SJCRH30 (cell line): ENCODE results near the gene ZNF414. TPM values are rescaled to one million over a fixed set of nuclear protein-coding genes. Genes with fewer than 3 reads are reported as not detected.
"Not testable (repeated sequence)": the region's sequence is repeated elsewhere in the genome, so short reads cannot be mapped to it uniquely, and the experiment has no call there.

ENCODE experiments used
- DNase-seq, 2 experiments: peaks; one replicate each; pipeline ENCODE4 v3.0.0-alpha.2; 2015 to 2020
- H3K27ac ChIP-seq: fragments of 250-450 bp; sonication (Bioruptor Pico); 2 replicates; pipeline ENCODE4 v1.5.1; 2020; ENCODE audit warnings: mild to moderate bottlenecking, moderate library complexity
- H3K27me3 ChIP-seq: fragments of 250-450 bp; sonication (Bioruptor Pico); 2 replicates; pipeline ENCODE4 v1.5.1; 2020; ENCODE audit warnings: mild to moderate bottlenecking, moderate library complexity
- H3K36me3 ChIP-seq: fragments of 250-450 bp; sonication (Bioruptor Pico); 2 replicates; pipeline ENCODE4 v1.5.1; 2020; ENCODE audit warnings: mild to moderate bottlenecking, moderate library complexity
- H3K4me1 ChIP-seq: fragments of 250-450 bp; sonication (Bioruptor Pico); 2 replicates; pipeline ENCODE4 v1.5.1; 2020; ENCODE audit warnings: mild to moderate bottlenecking, moderate library complexity
- H3K4me3 ChIP-seq: fragments of 250-450 bp; sonication (Bioruptor Pico); 2 replicates; pipeline ENCODE4 v1.5.1; 2020; ENCODE audit warnings: mild to moderate bottlenecking, moderate library complexity
- H3K9me3 ChIP-seq: fragments of 250-450 bp; sonication (Bioruptor Pico); replicated peaks from 2 replicates; pipeline ENCODE4 v1.5.1; 2020; ENCODE audit warnings: mild to moderate bottlenecking, moderate library complexity
- total RNA-seq: library from RNA; depleted of rRNA; stranded (reverse); fragments of >200 nt; shearing (Covaris generic); gene quantifications from 2 replicates; pipeline ENCODE4 v1.2.3, GENCODE V29; 2014

ZNF414 gene
- total RNA-seq, 1 experiment from 2014 or later, result 4.7 TPM

DNA sequence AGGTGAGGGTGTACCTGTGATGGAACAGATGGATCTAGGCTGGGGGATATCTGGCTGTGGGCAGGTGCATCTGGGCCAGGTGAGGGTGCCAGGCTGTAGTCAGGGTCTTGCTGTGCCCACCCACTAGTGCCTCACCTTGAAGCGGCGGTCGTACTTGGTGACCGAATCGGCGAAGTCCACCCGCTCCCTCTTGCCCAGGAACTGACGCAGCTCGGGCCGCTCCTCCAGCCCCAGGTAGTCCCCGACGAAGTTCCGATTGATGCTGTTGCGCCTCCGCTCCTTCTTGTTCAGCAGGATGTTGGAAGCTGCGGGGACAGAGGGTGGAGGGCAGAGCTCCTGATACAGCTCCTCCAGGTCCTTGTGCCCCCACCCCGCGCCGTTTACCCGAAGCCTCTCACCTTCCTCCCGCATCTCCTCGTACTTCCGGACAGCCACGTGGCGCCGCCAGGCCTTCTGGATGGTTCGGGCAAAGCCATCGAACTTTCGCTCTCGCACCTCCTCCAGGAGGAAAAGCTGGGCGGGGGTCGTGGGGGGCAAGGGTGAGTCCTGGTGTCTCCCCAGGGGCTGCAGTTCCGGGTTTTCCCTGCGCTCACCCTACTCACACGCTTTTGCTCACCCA, 16.2 kb upstream of the ZNF414 start:
- H3K4me3 ChIP-seq, result no peak overlapping the region
- no peak overlapping the region for H3K27ac ChIP-seq
- DNase-seq, result no peak
- no peaks in the 10 kb centered on the region for H3K4me1 ChIP-seq
- H3K9me3 ChIP-seq, result no peaks in the 10 kb centered on the region
- no peaks in the 10 kb centered on the region for H3K27me3 ChIP-seq
- H3K36me3 ChIP-seq, result no peaks in the 10 kb centered on the region

GRCh38 chr19:8529369-8530006, 15.5 kb upstream of the ZNF414 start:
- DNase-seq, result no peak
- H3K4me3 ChIP-seq, result no peak overlapping the region
- no peaks in the 10 kb centered on the region for H3K27me3 ChIP-seq
- no peaks in the 10 kb centered on the region for H3K9me3 ChIP-seq
- no peaks in the 10 kb centered on the region for H3K36me3 ChIP-seq
- no peak overlapping the region for H3K27ac ChIP-seq
- H3K4me1 ChIP-seq, result no peaks in the 10 kb centered on the region

- Histone ChIP-seq H3K4me3 (no peak overlapping the region), H3K4me1 (no peaks in the 10 kb centered on the region), H3K9me3 (no peaks in the 10 kb centered on the region), H3K27ac (no peak overlapping the region), H3K27me3 (no peaks in the 10 kb centered on the region), H3K36me3 (no peaks in the 10 kb centered on the region)
- DNase-seq, result no peak
Measured at GRCh38 chr19:8528500-8528899, 14.5 kb upstream of the ZNF414 start.

GRCh38 chr19:8526345-8527091, 12.6 kb upstream of the ZNF414 start:
- Histone ChIP-seq H3K27ac (peak overlapping the region; percentile 76), H3K27me3 (no peaks in the 10 kb centered on the region), H3K36me3 (no peaks in the 10 kb centered on the region), H3K9me3 (no peaks in the 10 kb centered on the region), H3K4me3 (peak overlapping the region; percentile 56), H3K4me1 (no peaks in the 10 kb centered on the region)
- DNase-seq, result peak; percentile 81 to 84

DNA sequence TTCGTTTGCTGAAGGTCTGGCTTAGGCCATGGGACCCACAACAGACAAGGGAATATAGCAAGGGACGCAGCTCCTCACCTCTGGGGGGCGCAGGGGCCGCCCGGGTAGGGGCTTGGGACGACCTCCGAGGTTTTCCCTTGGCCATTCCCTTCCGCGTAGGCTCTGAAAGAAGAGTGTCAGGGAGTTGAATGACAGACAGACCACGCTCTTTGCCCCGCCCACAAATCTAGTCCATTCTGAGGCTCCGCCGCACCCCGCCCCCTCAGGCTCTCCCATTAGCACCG, 11.4 kb upstream of the ZNF414 start:
- H3K4me1 ChIP-seq, result no peaks in the 10 kb centered on the region
- no peaks in the 10 kb centered on the region for H3K36me3 ChIP-seq
- H3K27ac ChIP-seq, result no peak overlapping the region
- DNase-seq, result no peak
- H3K4me3 ChIP-seq, result peak overlapping the region; percentile 38
- H3K27me3 ChIP-seq, result no peaks in the 10 kb centered on the region
- no peaks in the 10 kb centered on the region for H3K9me3 ChIP-seq

GRCh38 chr19:8519388-8519787, 5.4 kb upstream of the ZNF414 start:
- H3K27me3 ChIP-seq, result no peaks in the 10 kb centered on the region
- no peak for DNase-seq
- no peak overlapping the region for H3K27ac ChIP-seq
- no peak overlapping the region for H3K4me3 ChIP-seq
- no peaks in the 10 kb centered on the region for H3K9me3 ChIP-seq
- H3K4me1 ChIP-seq, result no peaks in the 10 kb centered on the region
- no peaks in the 10 kb centered on the region for H3K36me3 ChIP-seq

DNA sequence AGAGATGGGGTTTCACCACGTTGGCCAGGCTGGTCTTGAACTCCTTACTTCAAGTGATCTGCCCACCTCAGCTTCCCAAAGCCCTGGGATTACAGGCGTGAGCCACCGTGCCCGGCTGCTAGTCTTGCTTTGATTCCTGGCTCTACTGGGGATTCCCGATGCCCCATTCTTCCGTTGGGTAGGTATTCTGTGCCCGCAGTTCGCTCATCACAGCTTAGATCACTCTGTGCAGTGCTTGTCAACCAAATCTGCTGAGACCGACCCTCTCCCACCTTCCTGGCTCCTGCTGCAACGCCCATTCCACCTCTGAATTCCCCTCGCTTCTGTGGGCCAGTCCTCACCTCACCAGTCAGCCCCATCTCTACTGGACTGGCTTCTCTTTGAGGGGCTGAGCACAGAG, 4.6 kb upstream of the ZNF414 start:
- H3K36me3 ChIP-seq, result no peaks in the 10 kb centered on the region
- no peaks in the 10 kb centered on the region for H3K27me3 ChIP-seq
- H3K9me3 ChIP-seq, result no peaks in the 10 kb centered on the region
- H3K4me3 ChIP-seq, result no peak overlapping the region
- no peaks in the 10 kb centered on the region for H3K4me1 ChIP-seq
- H3K27ac ChIP-seq, result no peak overlapping the region
- DNase-seq, result no peak

- H3K4me3 ChIP-seq, result no peak overlapping the region
Measured at GRCh38 chr19:8517551-8518442, 3.8 kb upstream of the ZNF414 start.

DNA sequence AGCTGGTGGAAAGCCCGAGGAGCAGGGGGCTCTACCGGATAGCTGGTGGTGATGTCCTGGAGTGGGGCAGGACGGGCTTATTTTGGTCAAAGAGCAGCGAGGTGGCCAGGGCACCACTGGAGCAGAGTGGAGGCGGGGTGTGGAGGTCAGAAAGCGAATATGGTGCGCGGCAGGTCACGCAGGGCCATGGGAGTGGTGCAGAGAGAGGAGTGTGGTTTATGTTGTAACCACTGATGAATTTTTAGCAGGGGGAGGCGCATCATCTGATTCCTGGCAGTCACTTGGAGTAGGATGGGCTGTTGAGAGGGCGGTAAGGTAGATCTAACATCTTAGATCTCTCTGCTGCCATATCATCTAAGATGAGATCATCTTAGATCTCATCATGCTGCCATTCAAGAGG, 1.4 kb upstream of the ZNF414 start:
- Histone ChIP-seq H3K27ac (no peak overlapping the region), H3K4me1 (no peaks in the 10 kb centered on the region), H3K4me3 (no peak overlapping the region), H3K27me3 (no peaks in the 10 kb centered on the region), H3K9me3 (no peaks in the 10 kb centered on the region), H3K36me3 (no peaks in the 10 kb centered on the region)
- no peak for DNase-seq

More at GRCh38 chr19:8517551-8518442, 3.8 kb upstream of the ZNF414 start:
- no peaks in the 10 kb centered on the region for H3K27me3 ChIP-seq
- H3K9me3 ChIP-seq, result no peaks in the 10 kb centered on the region
- no peaks in the 10 kb centered on the region for H3K36me3 ChIP-seq
- H3K27ac ChIP-seq, result no peak overlapping the region
- DNase-seq, result no peak
- H3K4me1 ChIP-seq, result no peaks in the 10 kb centered on the region

- not testable (repeated sequence) for H3K27ac ChIP-seq, H3K27me3 ChIP-seq, DNase-seq, H3K36me3 ChIP-seq, H3K4me1 ChIP-seq, H3K9me3 ChIP-seq
- peak overlapping the region; percentile 96 for H3K4me3 ChIP-seq
Measured at GRCh38 chr19:8514505-8515009, 590 bp upstream of the ZNF414 start.

DNA sequence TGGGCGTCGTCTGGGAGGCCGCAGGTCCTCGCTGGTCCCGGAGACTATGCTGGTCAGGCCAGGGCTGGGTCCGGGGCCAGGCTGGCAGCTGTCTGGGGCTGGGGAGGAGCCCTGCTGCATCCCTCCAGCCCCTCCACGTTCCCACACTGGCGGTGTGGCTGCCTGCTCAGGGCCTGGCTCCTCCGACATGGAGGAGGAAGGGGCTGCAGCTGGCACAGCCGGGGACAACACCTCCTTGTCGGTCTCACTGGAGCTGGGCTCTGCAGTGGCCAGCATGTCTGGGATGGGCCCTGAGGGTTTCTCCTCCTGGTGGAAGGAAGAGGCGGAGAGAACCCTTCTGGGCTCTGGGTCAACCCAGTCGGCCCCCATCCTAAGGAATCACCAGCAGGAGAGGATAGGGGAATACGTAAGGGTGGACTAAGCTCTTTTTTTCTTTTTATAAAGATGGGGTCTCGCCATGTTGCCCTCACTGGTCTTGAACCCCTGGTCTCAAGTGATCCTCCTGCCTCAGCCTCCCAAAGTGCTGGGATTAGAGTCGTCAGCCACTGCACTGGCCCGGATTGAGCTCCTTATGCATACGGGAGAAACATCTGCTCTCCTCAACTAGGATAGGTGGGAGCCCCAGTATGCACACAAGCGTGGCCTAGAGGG, 806 bp downstream of the ZNF414 start:
- Histone ChIP-seq H3K27me3 (no peaks in the 10 kb centered on the region), H3K9me3 (no peaks in the 10 kb centered on the region), H3K27ac (peak overlapping the region; percentile 96), H3K36me3 (no peaks in the 10 kb centered on the region), H3K4me3 (peak overlapping the region; percentile 96), H3K4me1 (no peaks in the 10 kb centered on the region)
- no peak for DNase-seq

DNA sequence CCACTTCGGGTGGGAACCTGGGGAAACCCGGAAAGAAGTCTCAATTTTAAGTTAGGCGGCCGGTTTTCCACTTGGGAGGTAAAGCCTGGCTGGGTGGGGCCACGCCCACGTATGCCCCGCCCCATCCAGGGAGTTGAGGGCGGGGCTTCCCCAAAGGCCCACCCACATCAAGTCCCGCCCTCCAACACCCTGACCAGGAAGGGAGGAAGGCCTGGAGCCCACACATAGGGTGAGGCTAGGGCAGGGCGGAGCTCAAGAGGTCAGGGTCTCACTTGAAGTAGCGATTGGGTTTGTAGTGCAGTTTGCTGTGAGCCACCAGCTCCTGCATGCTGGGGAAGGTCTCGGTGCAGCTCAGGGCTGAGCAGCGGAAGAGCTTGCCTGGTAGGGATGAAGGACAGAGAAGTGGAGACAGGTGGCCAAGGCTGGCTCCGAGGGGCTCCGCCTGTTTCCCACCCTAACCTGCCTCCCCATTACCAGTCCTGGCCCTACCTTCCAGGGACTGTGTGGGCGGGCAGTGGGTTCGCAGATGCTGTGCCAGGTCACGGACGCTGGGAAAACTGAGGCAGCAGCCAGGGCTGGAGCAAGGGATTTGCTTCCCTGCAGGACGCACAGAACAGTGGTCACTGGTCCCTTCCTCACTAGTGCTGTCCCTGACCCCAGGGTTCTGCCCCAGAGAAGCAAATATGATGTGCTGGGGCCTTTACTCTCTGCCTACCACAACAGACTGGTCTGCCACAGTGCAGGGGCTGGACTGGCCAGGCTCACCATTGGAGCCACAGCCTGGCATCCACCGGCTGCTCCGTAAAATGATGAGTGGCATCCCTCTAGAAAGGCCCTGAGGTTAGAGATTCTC, 1.6 kb downstream of the ZNF414 start:
- Histone ChIP-seq H3K4me3 (no peak overlapping the region), H3K27ac (no peak overlapping the region), H3K27me3 (no peaks in the 10 kb centered on the region), H3K4me1 (no peaks in the 10 kb centered on the region), H3K9me3 (no peaks in the 10 kb centered on the region), H3K36me3 (no peaks in the 10 kb centered on the region)
- peak; percentile 30 to 39 for DNase-seq

- no peak for DNase-seq
- Histone ChIP-seq H3K27ac (no peak overlapping the region), H3K4me3 (no peak overlapping the region)
Measured at GRCh38 chr19:8511573-8512101, 2.3 kb downstream of the ZNF414 start.

More at GRCh38 chr19:8511573-8512101, 2.3 kb downstream of the ZNF414 start:
- no peaks in the 10 kb centered on the region for H3K4me1 ChIP-seq
- no peaks in the 10 kb centered on the region for H3K27me3 ChIP-seq
- no peaks in the 10 kb centered on the region for H3K9me3 ChIP-seq
- H3K36me3 ChIP-seq, result no peaks in the 10 kb centered on the region
